Stimulated activated CD4-positive, alpha-beta T cell treated with anti-CD3 and anti-CD28 coated beads, TNF-alpha, amount 100 ng/mL, for 48 hours (primary cell): ENCODE results near the gene PLA2G4B.

Experiments used
- DNase-seq, 3 donors: peaks; one replicate each; pipeline ENCODE4 v3.0.0-alpha.2; 2020; ENCODE audit warnings: low read depth in 3 of 3

PLA2G4B gene

GRCh38 chr15:41886741-41887140 is 48.1 kb downstream of the PLA2G4B start:
- DNase-seq, result no peak

GRCh38 chr15:41887161-41887560 is 48.5 kb downstream of the PLA2G4B start:
- DNase-seq, result no peak

GRCh38 chr15:41887893-41888292 is 49.2 kb downstream of the PLA2G4B start:
- DNase-seq, result no peak

GRCh38 chr15:41888662-41889253 is 50.1 kb downstream of the PLA2G4B start:
- DNase-seq, result no peak

GRCh38 chr15:41890050-41890690 is 51.5 kb downstream of the PLA2G4B start:
- DNase-seq, result no peak

GRCh38 chr15:41891226-41891625 is 52.6 kb downstream of the PLA2G4B start:
- no peak for DNase-seq

GRCh38 chr15:41891946-41892345 is 53.3 kb downstream of the PLA2G4B start:
- no peak for DNase-seq

- DNase-seq, result no peak
Observed at GRCh38 chr15:41892621-41893421, 54.2 kb downstream of the PLA2G4B start.

GRCh38 chr15:41893422-41894250 is 55.0 kb downstream of the PLA2G4B start, which contains the start of gene SPTBN5:
Gene SPTBN5, minus strand, starts transcription at chr15:41894053. Its CDS starts 556 bp downstream, at chr15:41893497.
- DNase-seq, result no peak

- DNase-seq, result no peak
Observed at GRCh38 chr15:41894251-41894790, 55.7 kb downstream of the PLA2G4B start.

GRCh38 chr15:41894791-41895463 is 56.3 kb downstream of the PLA2G4B start:
- peak; percentile 37 to 60 (median 57) for DNase-seq

- no peak for DNase-seq
Observed at GRCh38 chr15:41895491-41895890, 56.8 kb downstream of the PLA2G4B start.

GRCh38 chr15:41895957-41896356 is 57.3 kb downstream of the PLA2G4B start:
- DNase-seq, result no peak

GRCh38 chr15:41896566-41896965 is 57.9 kb downstream of the PLA2G4B start:
- DNase-seq, result no peak

GRCh38 chr15:41897363-41897799 is 58.7 kb downstream of the PLA2G4B start:
- no peak for DNase-seq
